H1 (cell line): ENCODE results near the gene AOC1.

ENCODE experiments used
- CHD1 ChIP-seq: IDR thresholded peaks from 2 replicates; pipeline ENCODE4 v1.6.1; 2012; ENCODE audit warnings: low read depth, low read length, improper control_type of control experiment
- POLR2A ChIP-seq, 2 experiments: IDR thresholded peaks; 1 replicate in 1 of 2; 2 replicates in 1 of 2; pipeline ENCODE4 v1.6.1; 2011; ENCODE audit warnings: low read depth in 2 of 2, low read length in 2 of 2, mild to moderate bottlenecking in 2 of 2; ENCODE audit errors: control extremely low read depth in 1 of 2
- SIRT6 ChIP-seq: IDR thresholded peaks from one replicate; pipeline ENCODE4 v1.7.1; 2012; ENCODE audit warnings: low read length, inconsistent platforms

DNA sequence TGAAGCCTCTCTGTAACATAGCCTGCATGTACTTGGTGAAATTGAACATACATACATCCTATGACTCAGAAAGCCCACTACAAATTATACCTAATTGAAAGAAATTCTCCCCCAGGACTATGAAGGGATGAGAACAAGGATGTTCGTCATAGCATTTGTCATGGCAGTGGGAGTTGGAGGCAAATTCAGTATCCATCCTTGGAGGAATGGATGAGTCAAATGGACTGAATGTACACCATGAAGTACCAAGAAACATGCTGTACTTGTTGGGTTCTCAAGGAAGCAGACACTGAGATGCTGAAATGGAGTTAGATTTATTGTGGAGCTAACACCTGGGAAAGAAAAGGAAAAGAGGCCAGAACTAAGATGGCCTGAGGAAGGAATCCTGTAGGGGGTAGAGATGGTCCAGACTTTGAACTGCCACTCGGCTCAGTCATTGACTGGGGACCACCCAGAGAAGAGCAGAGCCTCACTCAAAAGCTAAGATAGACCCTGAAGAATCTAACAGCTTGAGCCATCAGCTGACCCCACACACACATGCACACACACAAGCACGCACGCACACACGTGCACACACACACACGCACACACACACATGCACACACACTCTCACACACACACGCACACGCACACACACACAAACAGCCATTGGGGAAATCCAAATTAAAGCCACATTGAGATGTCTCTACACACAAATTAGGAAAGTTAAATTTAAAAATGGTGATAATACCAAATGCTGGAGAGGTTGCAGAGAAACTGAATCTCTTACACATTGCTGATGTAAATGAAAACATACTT lies 22.3 kb downstream of the AOC1 start:
- no peak for TF ChIP-seq CHD1
- no peak for TF ChIP-seq SIRT6
- no peak for TF ChIP-seq POLR2A (IDR thresholded peaks at IDR 0.05; ENCODE audit: control extremely low read depth in 1 of 2, low read depth in 2 of 2, low read length in 2 of 2)
